ENCODE results near the gene SLC25A47. TPM values are rescaled to one million over a fixed set of nuclear protein-coding genes. Genes with fewer than 3 reads are reported as not detected.

The SLC25A47 gene
- total and polyA plus RNA-seq, 2 donors (not counting 1 experiment from before 2014, with no cell fraction given) = not detected

- ChIA-PET CTCF (interaction anchor here (0.9 to 2.0 kb wide), 8 partner anchors 8 to 76 kb away, joined by 3 to 8 read pairs (median 3); no protein-coding TSS in a partner anchor), POLR2A (interaction anchor here (0.9 to 1.4 kb wide), 2 partner anchors 8 to 11 kb away, joined by 4 to 5 read pairs; no protein-coding TSS in a partner anchor)
- H3K4me1 Mint-ChIP-seq = peaks cover 16% of the 10 kb centered on the region
- peak overlapping the region; percentile 83 for H3K27ac Mint-ChIP-seq
- H3K9ac ChIP-seq (ENCODE audit: low read length) = peak overlapping the region; percentile 77
- peak overlapping the region in 1 of 2 donors; percentile 30 for H3K27ac ChIP-seq (ENCODE audit: low read length in 2 of 2)
- under 1% methylated on average over 65 of the region's 65 CpGs for WGBS (ENCODE audit: insufficient coverage)
- TF ChIP-seq EZH2 (IDR thresholded peaks at IDR 0.05; ENCODE audit: borderline replicate concordance, insufficient read depth, low read depth, low read length, poor library complexity, severe bottlenecking) = no peak
- TF ChIP-seq CTCF (IDR thresholded peaks at IDR 0.05) = no peak
- H3K4me2 ChIP-seq (replicated peaks; ENCODE audit: low read depth, low read length, poor library complexity, severe bottlenecking) = peak overlapping the region; percentile 95
- DNase-seq (peak; percentile 51), ATAC-seq (ENCODE audit: low read depth) (peak; percentile 12)
- peaks cover 0 to 3% (median 0%) of the 10 kb centered on the region in 4 experiments for H3K27me3 ChIP-seq (replicated peaks in 1 of 4; ENCODE audit: control extremely low read depth in 1 of 4, control insufficient read depth in 3 of 4, insufficient read depth in 4 of 4, low read length in 3 of 4)
- no peaks in the 10 kb centered on the region for H3K27me3 Mint-ChIP-seq
- no peaks in the 10 kb centered on the region for H4K20me1 ChIP-seq (ENCODE audit: control insufficient read depth, insufficient read depth, low read length, poor library complexity, severe bottlenecking)
- intact Hi-C loops (cut with micrococcal nuclease) = loop anchor here (1.0 to 10.0 kb wide), 7 partner anchors 8 to 701 kb away; partner anchors contain the start of genes CCDC85C and WDR25
- no peaks in the 10 kb centered on the region for H3K9me3 Mint-ChIP-seq (ENCODE audit: insufficient read depth)
- H3K36me3 ChIP-seq (replicated peaks in 1 of 2; ENCODE audit: control extremely low read depth in 1 of 2, control insufficient read depth in 1 of 2, extremely low read depth in 1 of 2, insufficient read depth in 2 of 2, low read length in 1 of 2) = no peaks in the 10 kb centered on the region
- H3K4me3 ChIP-seq (ENCODE audit: control extremely low read depth in 1 of 5, extremely low read depth in 1 of 5, insufficient read depth in 1 of 5, low read depth in 2 of 5, low read length in 4 of 5) = peak overlapping the region in 4 of 5 experiments; percentile 57 to 81 (median 80)
- peak overlapping the region; percentile 87 for H2AFZ ChIP-seq (ENCODE audit: insufficient read depth, low read depth, low read length, poor library complexity, severe bottlenecking)
- H3K79me2 ChIP-seq (ENCODE audit: control insufficient read depth, insufficient read depth, low read length) = peaks cover 16% of the 10 kb centered on the region
- no peaks in the 10 kb centered on the region for H3K9me3 ChIP-seq (ENCODE audit: control extremely low read depth in 1 of 3, control insufficient read depth in 2 of 3, insufficient read depth in 1 of 3, low read length in 2 of 3)
- peaks cover 11 to 23% of the 10 kb centered on the region in 2 donors for H3K4me1 ChIP-seq (ENCODE audit: control insufficient read depth in 2 of 2, insufficient read depth in 2 of 2, low read length in 2 of 2)
- H3K4me3 Mint-ChIP-seq = peak overlapping the region; percentile 94
Measured at GRCh38 chr14:100305324-100306100, 17.6 kb upstream of the SLC25A47 start.

Measured in B cell (primary cell).